ENCODE measurements around the gene CACNA1G.

DNA sequence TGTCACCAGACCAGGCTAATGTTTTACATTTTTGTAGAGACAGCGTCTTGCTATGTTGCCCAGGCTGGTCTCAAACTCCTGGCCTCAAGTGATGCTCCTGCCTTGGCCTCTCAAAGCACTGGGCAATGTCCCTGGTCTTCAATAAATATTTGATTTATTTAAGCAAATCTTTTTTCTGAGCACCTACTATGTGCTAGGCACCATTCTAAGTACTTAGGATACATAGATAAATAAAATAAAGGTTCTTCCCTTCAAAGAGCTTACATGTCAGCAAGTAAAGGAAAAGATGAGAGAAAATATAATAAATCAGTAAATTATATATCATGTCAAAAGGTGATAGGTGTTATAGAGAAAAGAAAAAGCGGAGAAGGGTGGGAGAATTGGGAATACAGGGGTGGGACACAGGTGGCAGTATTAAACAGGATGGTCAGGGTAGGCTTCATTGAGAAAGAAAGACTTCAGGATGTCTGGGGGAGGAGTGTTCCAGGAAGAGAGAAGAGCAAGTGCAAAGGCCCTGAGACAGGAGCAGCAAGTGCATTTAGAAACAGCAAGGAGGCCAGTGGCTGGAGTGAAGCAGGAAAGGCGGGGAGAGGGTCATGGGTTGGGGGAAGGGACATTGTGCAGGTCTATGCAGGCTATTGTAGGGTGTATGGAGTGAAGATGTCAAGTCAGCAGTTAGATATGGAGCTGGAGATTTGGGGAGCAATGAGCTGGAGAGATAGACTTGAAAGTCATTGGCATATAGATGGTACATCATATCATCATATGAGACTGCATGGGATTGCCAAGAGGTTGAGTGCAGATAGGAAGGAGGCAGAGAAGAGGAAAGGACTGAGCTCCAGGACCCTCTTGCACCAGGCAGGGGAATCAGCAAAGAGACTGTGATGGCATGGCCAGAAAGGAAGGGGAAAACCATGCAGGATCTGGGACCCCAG, 85.5 kb downstream of the CACNA1G start:
- TF ChIP-seq, protein P1, sequence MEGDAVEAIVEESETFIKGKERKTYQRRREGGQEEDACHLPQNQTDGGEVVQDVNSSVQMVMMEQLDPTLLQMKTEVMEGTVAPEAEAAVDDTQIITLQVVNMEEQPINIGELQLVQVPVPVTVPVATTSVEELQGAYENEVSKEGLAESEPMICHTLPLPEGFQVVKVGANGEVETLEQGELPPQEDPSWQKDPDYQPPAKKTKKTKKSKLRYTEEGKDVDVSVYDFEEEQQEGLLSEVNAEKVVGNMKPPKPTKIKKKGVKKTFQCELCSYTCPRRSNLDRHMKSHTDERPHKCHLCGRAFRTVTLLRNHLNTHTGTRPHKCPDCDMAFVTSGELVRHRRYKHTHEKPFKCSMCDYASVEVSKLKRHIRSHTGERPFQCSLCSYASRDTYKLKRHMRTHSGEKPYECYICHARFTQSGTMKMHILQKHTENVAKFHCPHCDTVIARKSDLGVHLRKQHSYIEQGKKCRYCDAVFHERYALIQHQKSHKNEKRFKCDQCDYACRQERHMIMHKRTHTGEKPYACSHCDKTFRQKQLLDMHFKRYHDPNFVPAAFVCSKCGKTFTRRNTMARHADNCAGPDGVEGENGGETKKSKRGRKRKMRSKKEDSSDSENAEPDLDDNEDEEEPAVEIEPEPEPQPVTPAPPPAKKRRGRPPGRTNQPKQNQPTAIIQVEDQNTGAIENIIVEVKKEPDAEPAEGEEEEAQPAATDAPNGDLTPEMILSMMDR (IDR thresholded peaks at IDR 0.05 in 8 of 11, conservative IDR thresholded peaks at IDR 0.05 in 3 of 11): no peak
- no peak for TF ChIP-seq POLR2A (IDR thresholded peaks at IDR 0.05)
- no peak for TF ChIP-seq POLR2AphosphoS5 (IDR thresholded peaks at IDR 0.05)

Measured in spleen (tissue), 7 donors.